ENCODE measurements around the gene RBM44.

DNA sequence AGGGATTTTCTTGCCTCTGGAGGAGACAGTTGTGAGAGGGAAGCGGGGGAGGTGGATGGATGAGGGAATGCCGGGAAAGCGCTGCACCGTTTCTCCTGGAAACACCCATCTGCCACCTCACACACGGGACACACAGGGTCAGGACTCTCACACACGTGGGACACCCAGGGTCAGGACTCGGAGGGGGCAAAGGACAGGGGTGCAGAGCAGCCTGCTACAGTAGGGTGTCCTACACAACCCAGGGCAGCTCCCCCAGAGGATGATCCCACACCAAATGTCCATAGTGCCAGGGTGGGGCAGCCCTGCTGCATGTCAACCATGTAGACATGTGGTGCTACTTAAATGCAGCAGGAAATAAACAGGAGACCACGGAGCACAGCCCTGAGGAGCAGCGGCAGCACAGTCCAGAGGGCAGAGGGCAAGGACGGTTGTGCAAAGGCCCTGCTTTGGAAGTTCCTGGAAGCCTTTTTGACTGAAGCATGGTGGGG is 65.9 kb downstream of the RBM44 start:
- TF ChIP-seq POLR2AphosphoS5 (IDR thresholded peaks at IDR 0.05; ENCODE audit: borderline replicate concordance, low read depth, low read length) (no peak), EZH2 (IDR thresholded peaks at IDR 0.05) (no peak), FOXP2 (optimal IDR thresholded peaks at IDR 0.05; ENCODE audit: control extremely low read depth, extremely low read length, insufficient read depth) (no peak)
